Activated B cell treated with CpG ODN at 0.5 μM for 24 hours (primary cell): ENCODE measurements around the gene HS2ST1. TPM values are rescaled to one million over a fixed set of nuclear protein-coding genes. Genes with fewer than 3 reads are reported as not detected.
"Not testable (repeated sequence)": the region's sequence is repeated elsewhere in the genome, so short reads cannot be mapped to it uniquely, and the experiment has no call there.

Experiments
- ATAC-seq: fragments of 200-7000 bp; cut with Tn5 transposase; one replicate; pipeline ENCODE4 v1.10.0; 2021; ENCODE audit warnings: low read depth, mild to moderate bottlenecking, moderate library complexity
- CTCF ChIA-PET: fragments of 350-600 bp; sonication (Branson Sonifier 250); formaldehyde crosslinking; loops from one replicate; lab custom pipeline; 2021; ENCODE audit warnings: antibody characterized with exemption; lab: Charles Lee
- POLR2A ChIA-PET: fragments of 350-600 bp; sonication (Branson Sonifier 250); formaldehyde crosslinking; loops from one replicate; lab custom pipeline; 2021; ENCODE audit warnings: antibody characterized with exemption; lab: Charles Lee
- DNase-seq: peaks from one replicate; pipeline ENCODE4 v3.0.0; 2022
- H3K27ac Mint-ChIP-seq: one replicate; pipeline ENCODE4 v1.8.0; 2020; ENCODE audit warnings: mixed read lengths
- H3K27me3 Mint-ChIP-seq: one replicate; pipeline ENCODE4 v1.8.0; 2021; ENCODE audit warnings: mixed read lengths
- H3K36me3 Mint-ChIP-seq: one replicate; pipeline ENCODE4 v1.8.0; 2021; ENCODE audit warnings: low read depth, mixed read lengths
- H3K4me1 Mint-ChIP-seq: one replicate; pipeline ENCODE4 v1.8.0; 2021; ENCODE audit warnings: mixed read lengths
- H3K4me3 Mint-ChIP-seq: one replicate; pipeline ENCODE4 v1.8.0; 2020; ENCODE audit warnings: mild to moderate bottlenecking, mixed read lengths
- H3K9me3 Mint-ChIP-seq: one replicate; pipeline ENCODE4 v1.8.0; 2020; ENCODE audit warnings: mixed read lengths
- CTCF ChIP-seq: fragments of 200-600 bp; IDR thresholded peaks from one replicate; pipeline ENCODE4 v1.8.0; 2022; ENCODE audit warnings: antibody characterized with exemption, mild to moderate bottlenecking
- intact Hi-C: fragments of 100-400 bp; cut with micrococcal nuclease; formaldehyde crosslinking; loops from one replicate; pipeline ENCODE4 v1.15.1; 2024
- total RNA-seq: library from RNA; stranded (reverse); gene quantifications from 2 replicates; pipeline ENCODE4 v1.2.3, GENCODE V29; 2022

The HS2ST1 gene
- total RNA-seq, 1 donor from 2014 or later: 24.2 TPM

- no peaks in the 10 kb centered on the region for H3K27me3 Mint-ChIP-seq
- CTCF ChIA-PET: interaction anchor here (0.6 kb wide), 1 partner anchor 129 kb away, joined by 4 read pairs; no protein-coding TSS in a partner anchor
- DNase-seq (no peak), ATAC-seq (no peak)
- H3K36me3 Mint-ChIP-seq: no peaks in the 10 kb centered on the region
- intact Hi-C loops: no loop called here
- no peak for TF ChIP-seq CTCF
- no peak overlapping the region for H3K27ac Mint-ChIP-seq
- H3K9me3 Mint-ChIP-seq: no peaks in the 10 kb centered on the region
- POLR2A ChIA-PET: interaction anchor here (0.7 kb wide), 1 partner anchor 14 kb away, joined by 5 read pairs; no protein-coding TSS in a partner anchor
- H3K4me1 Mint-ChIP-seq: peaks cover 20% of the 10 kb centered on the region
- H3K4me3 Mint-ChIP-seq: no peak overlapping the region
These were observed 42.8 kb downstream of the HS2ST1 start for GRCh38 chr1:86957221-86957620.

- ATAC-seq (no peak), DNase-seq (no peak)
- TF ChIP-seq CTCF: no peak
- intact Hi-C loops: no loop called here
- ChIA-PET CTCF (interaction anchor here (1.1 kb wide), 1 partner anchor 127 kb away, joined by 3 read pairs; no protein-coding TSS in a partner anchor), POLR2A (no interaction called here)
- H3K27me3 Mint-ChIP-seq: no peaks in the 10 kb centered on the region
- H3K4me3 Mint-ChIP-seq: no peak overlapping the region
- H3K9me3 Mint-ChIP-seq: no peaks in the 10 kb centered on the region
- H3K36me3 Mint-ChIP-seq: no peaks in the 10 kb centered on the region
- peaks cover 9% of the 10 kb centered on the region for H3K4me1 Mint-ChIP-seq
- H3K27ac Mint-ChIP-seq: no peak overlapping the region
These were observed 46.1 kb downstream of the HS2ST1 start for GRCh38 chr1:86960548-86960947.

- ChIA-PET POLR2A (interaction anchor here (2.2 kb wide), 1 partner anchor 48 kb away, joined by 8 read pairs; no protein-coding TSS in a partner anchor), CTCF (interaction anchor here (1.9 to 3.8 kb wide), 3 partner anchors 120 to 130 kb away, joined by 5 to 36 read pairs (median 29); no protein-coding TSS in a partner anchor)
- ATAC-seq, H3K27ac Mint-ChIP-seq, H3K9me3 Mint-ChIP-seq, H3K36me3 Mint-ChIP-seq, H3K4me3 Mint-ChIP-seq, DNase-seq, H3K27me3 Mint-ChIP-seq: not testable (repeated sequence)
- intact Hi-C loops: loop anchor here (2.0 kb wide), 1 partner anchor 49 kb away; the partner anchor contains the start of genes HS2ST1 and SELENOF
- peaks cover 12% of the 10 kb centered on the region for H3K4me1 Mint-ChIP-seq
These were observed 49.4 kb downstream of the HS2ST1 start for GRCh38 chr1:86963841-86964240.

GRCh38 chr1:86965012-86965826 lies 50.8 kb downstream of the HS2ST1 start:
- peak; percentile 34 for ATAC-seq
- DNase-seq: no peak

GRCh38 chr1:86965827-86966182 lies 51.4 kb downstream of the HS2ST1 start:
- no peak for DNase-seq
- Mint-ChIP-seq H3K4me3 (no peak overlapping the region), H3K4me1 (peaks cover 12% of the 10 kb centered on the region), H3K27ac (no peak overlapping the region), H3K36me3 (no peaks in the 10 kb centered on the region), H3K9me3 (no peaks in the 10 kb centered on the region), H3K27me3 (no peaks in the 10 kb centered on the region)
- no peak for TF ChIP-seq CTCF
- CTCF ChIA-PET: interaction anchor here (0.6 to 3.8 kb wide), 5 partner anchors 53 to 132 kb away, joined by 4 to 36 read pairs (median 4); no protein-coding TSS in a partner anchor
- intact Hi-C loops: loop anchor here (1.0 to 5.0 kb wide), 4 partner anchors 51 to 264 kb away; partner anchors contain the start of genes HS2ST1, SELENOF and SH3GLB1
- POLR2A ChIA-PET: interaction anchor here (2.2 kb wide), 1 partner anchor 50 kb away, joined by 8 read pairs; no protein-coding TSS in a partner anchor
- ATAC-seq: no peak

More at GRCh38 chr1:86965012-86965826, 50.8 kb downstream of the HS2ST1 start:
- no peaks in the 10 kb centered on the region for H3K9me3 Mint-ChIP-seq
- no peak for TF ChIP-seq CTCF
- H3K27ac Mint-ChIP-seq: peak overlapping the region; percentile 14
- no peaks in the 10 kb centered on the region for H3K27me3 Mint-ChIP-seq
- CTCF ChIA-PET: interaction anchor here (0.6 to 3.8 kb wide), 13 partner anchors 10 to 139 kb away, joined by 3 to 36 read pairs (median 4); partner anchors contain the start of genes HS2ST1 and SELENOF
- intact Hi-C loops: loop anchor here (1.0 to 5.0 kb wide), 4 partner anchors 50 to 263 kb away; partner anchors contain the start of genes HS2ST1, SELENOF and SH3GLB1
- POLR2A ChIA-PET: interaction anchor here (2.2 kb wide), 1 partner anchor 50 kb away, joined by 8 read pairs; no protein-coding TSS in a partner anchor
- H3K36me3 Mint-ChIP-seq: no peaks in the 10 kb centered on the region
- H3K4me1 Mint-ChIP-seq: peaks cover 12% of the 10 kb centered on the region
- H3K4me3 Mint-ChIP-seq: no peak overlapping the region
